Hepatocyte (in vitro differentiated cells): ENCODE results near the gene EPS8L1. TPM values are rescaled to one million over a fixed set of nuclear protein-coding genes. Genes with fewer than 3 reads are reported as not detected.

Experiments
- DNase-seq: peaks from one replicate; pipeline ENCODE4 v3.0.0-alpha.2; 2016; ENCODE audit warnings: low spot score
- H2AFZ ChIP-seq: fragments of 200-600 bp; sonication (generic); 2 replicates; pipeline ENCODE4 v1.6.0; 2016; ENCODE audit warnings: antibody characterized with exemption, mild to moderate bottlenecking
- H3K27ac ChIP-seq: fragments of 200-600 bp; sonication (generic); 2 replicates; pipeline ENCODE4 v1.5.1; 2016; ENCODE audit warnings: mild to moderate bottlenecking
- H3K27me3 ChIP-seq: fragments of 200-600 bp; sonication (generic); 2 replicates; pipeline ENCODE4 v1.6.1; 2016
- H3K36me3 ChIP-seq: fragments of 200-600 bp; sonication (generic); replicated peaks from 2 replicates; pipeline ENCODE4 v1.5.1; 2016; ENCODE audit warnings: low read depth; ENCODE audit not compliant: insufficient read depth
- H3K4me1 ChIP-seq: fragments of 200-600 bp; sonication (generic); 2 replicates; pipeline ENCODE4 v1.5.1; 2016; ENCODE audit warnings: mild to moderate bottlenecking, moderate library complexity; ENCODE audit not compliant: insufficient read depth
- H3K4me2 ChIP-seq: fragments of 200-600 bp; sonication (generic); 2 replicates; pipeline ENCODE4 v1.6.0; 2016
- H3K4me3 ChIP-seq: fragments of 200-600 bp; sonication (generic); 2 replicates; pipeline ENCODE4 v1.5.1; 2016; ENCODE audit warnings: mild to moderate bottlenecking
- H3K79me2 ChIP-seq: fragments of 200-600 bp; sonication (generic); 2 replicates; pipeline ENCODE4 v1.6.0; 2017; ENCODE audit warnings: mild to moderate bottlenecking
- H3K9me2 ChIP-seq: fragments of 200-600 bp; sonication (generic); replicated peaks from 2 replicates; pipeline ENCODE4 v1.6.0; 2017; ENCODE audit warnings: mild to moderate bottlenecking; ENCODE audit not compliant: insufficient read depth
- H3K9me3 ChIP-seq: fragments of 200-600 bp; sonication (generic); 2 replicates; pipeline ENCODE4 v1.5.1; 2016; ENCODE audit warnings: low read depth, mild to moderate bottlenecking
- H4K20me1 ChIP-seq: fragments of 200-600 bp; sonication (generic); 2 replicates; pipeline ENCODE4 v1.6.0; 2016; ENCODE audit warnings: mild to moderate bottlenecking; ENCODE audit not compliant: insufficient read depth, poor library complexity, severe bottlenecking
- CTCF ChIP-seq: fragments of 200-600 bp; sonication (generic); IDR thresholded peaks from 2 replicates; pipeline ENCODE4 v1.5.1; 2016; ENCODE audit warnings: antibody characterized with exemption, mild to moderate bottlenecking; ENCODE audit not compliant: poor library complexity
- EZH2 ChIP-seq: fragments of 200-600 bp; sonication (generic); IDR thresholded peaks from 2 replicates; pipeline ENCODE4 v1.6.1; 2016; ENCODE audit warnings: antibody characterized with exemption, mild to moderate bottlenecking, borderline replicate concordance
- EZH2phosphoT487 ChIP-seq: fragments of 200-600 bp; sonication (generic); IDR thresholded peaks from one replicate; pipeline ENCODE4 v1.6.1; 2018; ENCODE audit warnings: antibody characterized with exemption, mild to moderate bottlenecking, low read depth, moderate library complexity; ENCODE audit not compliant: unreplicated experiment, severe bottlenecking
- WGBS: methylation state at CpG from one replicate; pipeline ENCODE4 v1.1.6; 2016; ENCODE audit warnings: low lambda C conversion rate; ENCODE audit errors: missing lambda C conversion rate; 5-methylcytosine and 5-hydroxymethylcytosine counted together
- polyA plus RNA-seq: library from polyadenylated mRNA; unstranded; fragments of >200 nt; fragmentation: Nextera tagmentation; extraction: Ambion mirVana; gene quantifications from 2 replicates; pipeline ENCODE4 v1.2.1, GENCODE V29; 2016
- total RNA-seq: library from RNA; depleted of rRNA; stranded (reverse); fragments of >200 nt; gene quantifications from 2 replicates; pipeline ENCODE4 v1.2.3, GENCODE V29; 2014

Gene EPS8L1
- total and polyA plus RNA-seq, 2 experiments from 2014 or later = 20.5 to 33.8 TPM

GRCh38 chr19:55132453-55133129 is 56.9 kb downstream of the EPS8L1 start:
- Histone ChIP-seq H3K27me3 (no peaks in the 10 kb centered on the region), H3K9me2 (no peaks in the 10 kb centered on the region), H3K4me2 (no peak overlapping the region), H3K36me3 (no peaks in the 10 kb centered on the region), H4K20me1 (no peaks in the 10 kb centered on the region), H3K9me3 (no peaks in the 10 kb centered on the region), H3K27ac (no peak overlapping the region), H3K4me1 (no peaks in the 10 kb centered on the region), H3K4me3 (no peak overlapping the region), H3K79me2 (no peaks in the 10 kb centered on the region), H2AFZ (no peak overlapping the region)
- no peak for TF ChIP-seq CTCF
- no peak for TF ChIP-seq EZH2phosphoT487
- no peak for TF ChIP-seq EZH2
- 80% methylated on average over 14 of the region's 14 CpGs for WGBS
- DNase-seq = no peak

GRCh38 chr19:55133639-55134444 is 58.2 kb downstream of the EPS8L1 start:
- Histone ChIP-seq H3K4me2 (no peak overlapping the region), H3K4me3 (no peak overlapping the region), H3K9me2 (no peaks in the 10 kb centered on the region), H3K9me3 (no peaks in the 10 kb centered on the region), H3K79me2 (no peaks in the 10 kb centered on the region), H3K27me3 (no peaks in the 10 kb centered on the region), H3K27ac (no peak overlapping the region), H3K4me1 (no peaks in the 10 kb centered on the region), H2AFZ (no peak overlapping the region), H3K36me3 (no peaks in the 10 kb centered on the region), H4K20me1 (no peaks in the 10 kb centered on the region)
- TF ChIP-seq EZH2 (no peak), EZH2phosphoT487 (no peak), CTCF (no peak)
- no peak for DNase-seq
- 70% methylated on average over 22 of the region's 25 CpGs for WGBS

GRCh38 chr19:55134736-55135135 is 59.1 kb downstream of the EPS8L1 start:
- no peaks in the 10 kb centered on the region for H3K27me3 ChIP-seq
- H3K79me2 ChIP-seq = no peaks in the 10 kb centered on the region
- no peak overlapping the region for H3K4me2 ChIP-seq
- H3K9me3 ChIP-seq = no peaks in the 10 kb centered on the region
- no peaks in the 10 kb centered on the region for H3K4me1 ChIP-seq
- H4K20me1 ChIP-seq = no peaks in the 10 kb centered on the region
- no peak overlapping the region for H2AFZ ChIP-seq
- H3K27ac ChIP-seq = no peak overlapping the region
- 83% methylated on average over 1 of the region's 3 CpGs for WGBS
- TF ChIP-seq CTCF (no peak), EZH2phosphoT487 (no peak), EZH2 (no peak)
- no peak overlapping the region for H3K4me3 ChIP-seq
- no peaks in the 10 kb centered on the region for H3K9me2 ChIP-seq
- DNase-seq = no peak
- no peaks in the 10 kb centered on the region for H3K36me3 ChIP-seq
